Lower leg skin (tissue), 4 donors: ENCODE data around the gene SIVA1. TPM values are rescaled to one million over a fixed set of nuclear protein-coding genes. Genes with fewer than 3 reads are reported as not detected.

ENCODE experiments used
- DNase-seq, 2 donors: peaks; one replicate each; pipeline ENCODE4 v3.0.0-alpha.2; 2019; ENCODE audit warnings: low spot score in 2 of 2
- H3K4me3 ChIP-seq: fragments of 200-600 bp; sonication (generic); 2 replicates; pipeline ENCODE4 v1.5.1; 2017; ENCODE audit warnings: mild to moderate bottlenecking, low read depth; ENCODE audit not compliant: poor library complexity, severe bottlenecking
- CTCF ChIP-seq, 3 donors: fragments of 450-650 bp; IDR thresholded peaks; one replicate each; pipeline ENCODE4 v1.5.1; 2016; ENCODE audit warnings: antibody characterized with exemption in 3 of 3, mild to moderate bottlenecking in 3 of 3, moderate library complexity in 2 of 3
- POLR2A ChIP-seq, 2 donors: fragments of 450-650 bp; IDR thresholded peaks; one replicate each; pipeline ENCODE4 v1.6.1; 2016 to 2017; ENCODE audit warnings: antibody characterized with exemption in 2 of 2, mild to moderate bottlenecking in 1 of 2, moderate library complexity in 1 of 2
- WGBS, 2 donors: methylation state at CpG; one replicate each; pipeline ENCODE4 v1.1.5; 2018; 5-methylcytosine and 5-hydroxymethylcytosine counted together
- intact Hi-C: fragments of 100-400 bp; cut with DNase I; formaldehyde crosslinking; loops from one replicate; pipeline ENCODE4 v1.15.0; 2023; ENCODE audit warnings: low total_unique reads
- total RNA-seq, 4 donors: library from RNA; depleted of rRNA; stranded (reverse); fragments of >200 nt; gene quantifications; one replicate each; pipeline ENCODE4 v1.1.0, GENCODE V29; 2016

SIVA1 gene
- total RNA-seq, 4 donors from 2014 or later: 162 to 174 (median 168) TPM

GRCh38 chr14:104792945-104793702, 40.2 kb downstream of the SIVA1 start:
- intact Hi-C loops: no loop called here
- no peak for DNase-seq
- 80 to 83% methylated on average over 15 of the region's 16 CpGs for WGBS, 2 donors
- no peak overlapping the region for H3K4me3 ChIP-seq
- TF ChIP-seq CTCF (IDR thresholded peaks at IDR 0.05): no peak
- no peak for TF ChIP-seq POLR2A (IDR thresholded peaks at IDR 0.05)

GRCh38 chr14:104793703-104793959, 40.7 kb downstream of the SIVA1 start:
- H3K4me3 ChIP-seq: no peak overlapping the region
- TF ChIP-seq POLR2A (IDR thresholded peaks at IDR 0.05) (no peak), CTCF (IDR thresholded peaks at IDR 0.05) (no peak)
- 81 to 86% methylated on average over 2 of the region's 2 CpGs for WGBS, 2 donors
- intact Hi-C loops: no loop called here
- no peak for DNase-seq

- peak overlapping the region; percentile 44 for H3K4me3 ChIP-seq
- peak in 1 of 2 donors; percentile 93 for DNase-seq
- WGBS, 2 donors: 5 to 23% methylated on average over 6 to 15 of the region's 15 CpGs
- TF ChIP-seq CTCF (IDR thresholded peaks at IDR 0.05) (no peak), POLR2A (IDR thresholded peaks at IDR 0.05) (no peak)
- intact Hi-C loops: no loop called here
Observed at GRCh38 chr14:104794099-104794498, 41.2 kb downstream of the SIVA1 start.

GRCh38 chr14:104794631-104794992, 41.7 kb downstream of the SIVA1 start:
- 2 to 3% methylated on average over 15 to 16 of the region's 16 CpGs for WGBS, 2 donors
- DNase-seq: no peak
- H3K4me3 ChIP-seq: peak overlapping the region; percentile 44
- intact Hi-C loops: no loop called here
- TF ChIP-seq CTCF (IDR thresholded peaks at IDR 0.05) (no peak), POLR2A (IDR thresholded peaks at IDR 0.05) (no peak)

GRCh38 chr14:104794993-104795780, 42.2 kb downstream of the SIVA1 start, which contains the start of gene AKT1:
Gene AKT1, minus strand, starts transcription at chr14:104795748. Its CDS starts 3,105 bp downstream, at chr14:104792643.
- 0 to 1% methylated on average over 14 to 35 of the region's 124 CpGs for WGBS, 2 donors
- TF ChIP-seq POLR2A (IDR thresholded peaks at IDR 0.05) (no peak), CTCF (IDR thresholded peaks at IDR 0.05) (no peak)
- intact Hi-C loops: no loop called here
- H3K4me3 ChIP-seq: peak within 1 kb of the TSS; percentile 44
- no peak for DNase-seq
